Measurements from ENCODE around the gene FCHSD1.

DNA sequence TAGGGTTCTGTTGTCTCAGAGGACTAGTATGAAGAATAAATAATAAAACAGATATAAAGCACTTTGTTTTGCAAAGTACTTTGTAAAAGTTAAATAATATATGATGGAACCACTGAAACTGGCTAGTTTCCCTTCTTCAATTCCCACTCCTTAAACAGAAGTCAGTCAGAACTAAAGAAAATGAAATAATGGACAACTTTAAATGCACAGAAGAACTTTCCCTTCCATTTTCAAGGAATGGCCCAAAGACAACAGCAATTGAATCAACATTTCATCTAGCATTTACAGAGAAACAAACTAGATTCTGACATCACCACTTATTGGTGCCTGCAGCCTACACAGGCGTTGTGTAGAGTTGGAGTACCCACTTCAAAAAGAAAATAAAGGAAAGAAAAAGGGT is 48.6 kb downstream of the FCHSD1 start:
- no peak for TF ChIP-seq EP300 (IDR thresholded peaks at IDR 0.05)
- TF ChIP-seq, protein P1, sequence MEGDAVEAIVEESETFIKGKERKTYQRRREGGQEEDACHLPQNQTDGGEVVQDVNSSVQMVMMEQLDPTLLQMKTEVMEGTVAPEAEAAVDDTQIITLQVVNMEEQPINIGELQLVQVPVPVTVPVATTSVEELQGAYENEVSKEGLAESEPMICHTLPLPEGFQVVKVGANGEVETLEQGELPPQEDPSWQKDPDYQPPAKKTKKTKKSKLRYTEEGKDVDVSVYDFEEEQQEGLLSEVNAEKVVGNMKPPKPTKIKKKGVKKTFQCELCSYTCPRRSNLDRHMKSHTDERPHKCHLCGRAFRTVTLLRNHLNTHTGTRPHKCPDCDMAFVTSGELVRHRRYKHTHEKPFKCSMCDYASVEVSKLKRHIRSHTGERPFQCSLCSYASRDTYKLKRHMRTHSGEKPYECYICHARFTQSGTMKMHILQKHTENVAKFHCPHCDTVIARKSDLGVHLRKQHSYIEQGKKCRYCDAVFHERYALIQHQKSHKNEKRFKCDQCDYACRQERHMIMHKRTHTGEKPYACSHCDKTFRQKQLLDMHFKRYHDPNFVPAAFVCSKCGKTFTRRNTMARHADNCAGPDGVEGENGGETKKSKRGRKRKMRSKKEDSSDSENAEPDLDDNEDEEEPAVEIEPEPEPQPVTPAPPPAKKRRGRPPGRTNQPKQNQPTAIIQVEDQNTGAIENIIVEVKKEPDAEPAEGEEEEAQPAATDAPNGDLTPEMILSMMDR (IDR thresholded peaks at IDR 0.05) = no peak

Data from stomach (tissue), 4 donors.